Smooth muscle cell of trachea (primary cell): ENCODE measurements around the gene IBTK. TPM values are rescaled to one million over a fixed set of nuclear protein-coding genes. Genes with fewer than 3 reads are reported as not detected.

Experiments
- total RNA-seq: library from RNA; depleted of rRNA; stranded (reverse); fragments of >200 nt; gene quantifications from 2 replicates; pipeline ENCODE4 v1.2.1, GENCODE V29; 2014

IBTK gene
- total RNA-seq: 41.7 and 71.0 TPM in 2 replicates

GRCh38 chr6:82247505-82248272 lies at the start of gene IBTK:
Gene IBTK, minus strand, starts transcription at chr6:82247744. Its CDS starts 7,258 bp downstream, at chr6:82240486.

Other genes with a start within 250 kb of the IBTK start
- 69.0 and 71.4 TPM in 2 replicates for gene TPBG, start 116.1 kb upstream of the IBTK start, total RNA-seq